ENCODE measurements around the gene MED15.

The MED15 gene

GRCh38 chr22:20545681-20546521, 38.5 kb downstream of the MED15 start:
- Histone ChIP-seq H3K36me3 (ENCODE audit: control insufficient read depth in 2 of 2, insufficient read depth in 2 of 2, low read length in 2 of 2) (peaks cover 5 to 17% of the 10 kb centered on the region in 2 donors), H3K27ac (ENCODE audit: low read depth in 2 of 2, low read length in 2 of 2) (no peak overlapping the region), H3K9me3 (ENCODE audit: control insufficient read depth in 2 of 2, low read length in 2 of 2) (no peaks in the 10 kb centered on the region), H3K9ac (ENCODE audit: low read depth in 1 of 2, low read length in 2 of 2) (no peak overlapping the region), H3K4me3 (ENCODE audit: low read length in 2 of 2) (no peak overlapping the region), H3K4me1 (ENCODE audit: control insufficient read depth in 2 of 2, insufficient read depth in 2 of 2, low read length in 2 of 2) (peaks cover 13 to 14% of the 10 kb centered on the region in 2 donors), H3K27me3 (ENCODE audit: control insufficient read depth in 2 of 2, insufficient read depth in 2 of 2, low read length in 2 of 2) (no peaks in the 10 kb centered on the region)

GRCh38 chr22:20546541-20546950, 39.1 kb downstream of the MED15 start:
- peaks cover 16 to 19% of the 10 kb centered on the region in 2 donors for H3K4me1 ChIP-seq (ENCODE audit: control insufficient read depth in 2 of 2, insufficient read depth in 2 of 2, low read length in 2 of 2)
- peaks cover 5 to 22% of the 10 kb centered on the region in 2 donors for H3K36me3 ChIP-seq (ENCODE audit: control insufficient read depth in 2 of 2, insufficient read depth in 2 of 2, low read length in 2 of 2)
- no peak overlapping the region for H3K9ac ChIP-seq (ENCODE audit: low read depth in 1 of 2, low read length in 2 of 2)
- no peaks in the 10 kb centered on the region for H3K9me3 ChIP-seq (ENCODE audit: control insufficient read depth in 2 of 2, low read length in 2 of 2)
- no peaks in the 10 kb centered on the region for H3K27me3 ChIP-seq (ENCODE audit: control insufficient read depth in 2 of 2, insufficient read depth in 2 of 2, low read length in 2 of 2)
- no peak overlapping the region for H3K27ac ChIP-seq (ENCODE audit: low read depth in 2 of 2, low read length in 2 of 2)
- no peak overlapping the region for H3K4me3 ChIP-seq (ENCODE audit: low read length in 2 of 2)

- no peak overlapping the region for H3K27ac ChIP-seq (ENCODE audit: low read depth in 2 of 2, low read length in 2 of 2)
- H3K36me3 ChIP-seq (ENCODE audit: control insufficient read depth in 2 of 2, insufficient read depth in 2 of 2, low read length in 2 of 2) = peaks cover 5 to 22% of the 10 kb centered on the region in 2 donors
- no peak overlapping the region for H3K9ac ChIP-seq (ENCODE audit: low read depth in 1 of 2, low read length in 2 of 2)
- H3K4me1 ChIP-seq (ENCODE audit: control insufficient read depth in 2 of 2, insufficient read depth in 2 of 2, low read length in 2 of 2) = peaks cover 21 to 23% of the 10 kb centered on the region in 2 donors
- no peaks in the 10 kb centered on the region for H3K9me3 ChIP-seq (ENCODE audit: control insufficient read depth in 2 of 2, low read length in 2 of 2)
- H3K4me3 ChIP-seq (ENCODE audit: low read length in 2 of 2) = no peak overlapping the region
- H3K27me3 ChIP-seq (ENCODE audit: control insufficient read depth in 2 of 2, insufficient read depth in 2 of 2, low read length in 2 of 2) = no peaks in the 10 kb centered on the region
Measured at GRCh38 chr22:20547029-20547428, 39.6 kb downstream of the MED15 start.

GRCh38 chr22:20548806-20549205, 41.4 kb downstream of the MED15 start:
- peak overlapping the region in 1 of 2 donors; percentile 84 for H3K27ac ChIP-seq (ENCODE audit: low read depth in 2 of 2, low read length in 2 of 2)
- H3K4me1 ChIP-seq (ENCODE audit: control insufficient read depth in 2 of 2, insufficient read depth in 2 of 2, low read length in 2 of 2) = peaks cover 36 to 37% of the 10 kb centered on the region in 2 donors
- H3K9me3 ChIP-seq (ENCODE audit: control insufficient read depth in 2 of 2, low read length in 2 of 2) = no peaks in the 10 kb centered on the region
- H3K36me3 ChIP-seq (ENCODE audit: control insufficient read depth in 2 of 2, insufficient read depth in 2 of 2, low read length in 2 of 2) = peaks cover 8 to 26% of the 10 kb centered on the region in 2 donors
- no peaks in the 10 kb centered on the region for H3K27me3 ChIP-seq (ENCODE audit: control insufficient read depth in 2 of 2, insufficient read depth in 2 of 2, low read length in 2 of 2)
- H3K4me3 ChIP-seq (ENCODE audit: low read length in 2 of 2) = no peak overlapping the region
- no peak overlapping the region for H3K9ac ChIP-seq (ENCODE audit: low read depth in 1 of 2, low read length in 2 of 2)

GRCh38 chr22:20549232-20549841, 41.9 kb downstream of the MED15 start:
- Histone ChIP-seq H3K9me3 (ENCODE audit: control insufficient read depth in 2 of 2, low read length in 2 of 2) (no peaks in the 10 kb centered on the region), H3K36me3 (ENCODE audit: control insufficient read depth in 2 of 2, insufficient read depth in 2 of 2, low read length in 2 of 2) (peaks cover 9 to 32% of the 10 kb centered on the region in 2 donors), H3K4me1 (ENCODE audit: control insufficient read depth in 2 of 2, insufficient read depth in 2 of 2, low read length in 2 of 2) (peaks cover 37 to 40% of the 10 kb centered on the region in 2 donors), H3K27me3 (ENCODE audit: control insufficient read depth in 2 of 2, insufficient read depth in 2 of 2, low read length in 2 of 2) (no peaks in the 10 kb centered on the region), H3K9ac (ENCODE audit: low read depth in 1 of 2, low read length in 2 of 2) (peak overlapping the region in 1 of 2 donors; percentile 9), H3K27ac (ENCODE audit: low read depth in 2 of 2, low read length in 2 of 2) (peak overlapping the region; percentile 3 to 84), H3K4me3 (ENCODE audit: low read length in 2 of 2) (no peak overlapping the region)

GRCh38 chr22:20550057-20550817, 42.8 kb downstream of the MED15 start:
- Histone ChIP-seq H3K9ac (ENCODE audit: low read depth in 1 of 2, low read length in 2 of 2) (peak overlapping the region; percentile 26 to 51), H3K4me1 (ENCODE audit: control insufficient read depth in 2 of 2, insufficient read depth in 2 of 2, low read length in 2 of 2) (peaks cover 37 to 40% of the 10 kb centered on the region in 2 donors), H3K36me3 (ENCODE audit: control insufficient read depth in 2 of 2, insufficient read depth in 2 of 2, low read length in 2 of 2) (peaks cover 12 to 35% of the 10 kb centered on the region in 2 donors), H3K27ac (ENCODE audit: low read depth in 2 of 2, low read length in 2 of 2) (peak overlapping the region; percentile 82 to 84), H3K9me3 (ENCODE audit: control insufficient read depth in 2 of 2, low read length in 2 of 2) (no peaks in the 10 kb centered on the region), H3K4me3 (ENCODE audit: low read length in 2 of 2) (no peak overlapping the region), H3K27me3 (ENCODE audit: control insufficient read depth in 2 of 2, insufficient read depth in 2 of 2, low read length in 2 of 2) (no peaks in the 10 kb centered on the region)

- peak overlapping the region in 1 of 2 donors; percentile 38 for H3K4me3 ChIP-seq (ENCODE audit: low read length in 2 of 2)
Measured at GRCh38 chr22:20550851-20551744, 43.7 kb downstream of the MED15 start.

GRCh38 chr22:20551805-20552442, 44.5 kb downstream of the MED15 start:
- H3K27me3 ChIP-seq (ENCODE audit: control insufficient read depth in 2 of 2, insufficient read depth in 2 of 2, low read length in 2 of 2) = no peaks in the 10 kb centered on the region
- H3K9ac ChIP-seq (ENCODE audit: low read depth in 1 of 2, low read length in 2 of 2) = peak overlapping the region; percentile 3 to 34

More at GRCh38 chr22:20550851-20551744, 43.7 kb downstream of the MED15 start:
- peaks cover 20 to 38% of the 10 kb centered on the region in 2 donors for H3K36me3 ChIP-seq (ENCODE audit: control insufficient read depth in 2 of 2, insufficient read depth in 2 of 2, low read length in 2 of 2)
- H3K4me1 ChIP-seq (ENCODE audit: control insufficient read depth in 2 of 2, insufficient read depth in 2 of 2, low read length in 2 of 2) = peaks cover 37 to 40% of the 10 kb centered on the region in 2 donors
- no peaks in the 10 kb centered on the region for H3K9me3 ChIP-seq (ENCODE audit: control insufficient read depth in 2 of 2, low read length in 2 of 2)
- H3K27ac ChIP-seq (ENCODE audit: low read depth in 2 of 2, low read length in 2 of 2) = peak overlapping the region; percentile 82 to 84
- H3K27me3 ChIP-seq (ENCODE audit: control insufficient read depth in 2 of 2, insufficient read depth in 2 of 2, low read length in 2 of 2) = no peaks in the 10 kb centered on the region
- peak overlapping the region; percentile 51 to 54 for H3K9ac ChIP-seq (ENCODE audit: low read depth in 1 of 2, low read length in 2 of 2)

More at GRCh38 chr22:20551805-20552442, 44.5 kb downstream of the MED15 start:
- peaks cover 38 to 40% of the 10 kb centered on the region in 2 donors for H3K4me1 ChIP-seq (ENCODE audit: control insufficient read depth in 2 of 2, insufficient read depth in 2 of 2, low read length in 2 of 2)
- peak overlapping the region in 1 of 2 donors; percentile 38 for H3K4me3 ChIP-seq (ENCODE audit: low read length in 2 of 2)
- no peaks in the 10 kb centered on the region for H3K9me3 ChIP-seq (ENCODE audit: control insufficient read depth in 2 of 2, low read length in 2 of 2)
- peak overlapping the region; percentile 82 to 84 for H3K27ac ChIP-seq (ENCODE audit: low read depth in 2 of 2, low read length in 2 of 2)
- H3K36me3 ChIP-seq (ENCODE audit: control insufficient read depth in 2 of 2, insufficient read depth in 2 of 2, low read length in 2 of 2) = peaks cover 26 to 44% of the 10 kb centered on the region in 2 donors

Data from mucosa of rectum (tissue), 2 donors.